ES-I3 (cell line): ENCODE measurements around the gene C1QTNF9.
"Not testable (repeated sequence)": the region's sequence is repeated elsewhere in the genome, so short reads cannot be mapped to it uniquely, and the experiment has no call there.

ENCODE experiments used
- H3K36me3 ChIP-seq: 2 replicates; pipeline ENCODE4 v1.6.1; 2013; ENCODE audit warnings: mild to moderate bottlenecking, low read length, control low read depth, moderate library complexity; ENCODE audit not compliant: insufficient read depth
- H3K4me1 ChIP-seq: 2 replicates; pipeline ENCODE4 v1.6.1; 2013; ENCODE audit warnings: mild to moderate bottlenecking, control low read depth, low read length; ENCODE audit not compliant: insufficient read depth
- H3K9ac ChIP-seq: 2 replicates; pipeline ENCODE4 v1.6.1; 2013; ENCODE audit warnings: low read depth, mild to moderate bottlenecking, low read length, moderate library complexity
- H3K9me3 ChIP-seq: 2 replicates; pipeline ENCODE4 v1.6.1; 2013; ENCODE audit warnings: mild to moderate bottlenecking, low read length, moderate library complexity; ENCODE audit not compliant: control insufficient read depth, insufficient read depth

The C1QTNF9 gene

DNA sequence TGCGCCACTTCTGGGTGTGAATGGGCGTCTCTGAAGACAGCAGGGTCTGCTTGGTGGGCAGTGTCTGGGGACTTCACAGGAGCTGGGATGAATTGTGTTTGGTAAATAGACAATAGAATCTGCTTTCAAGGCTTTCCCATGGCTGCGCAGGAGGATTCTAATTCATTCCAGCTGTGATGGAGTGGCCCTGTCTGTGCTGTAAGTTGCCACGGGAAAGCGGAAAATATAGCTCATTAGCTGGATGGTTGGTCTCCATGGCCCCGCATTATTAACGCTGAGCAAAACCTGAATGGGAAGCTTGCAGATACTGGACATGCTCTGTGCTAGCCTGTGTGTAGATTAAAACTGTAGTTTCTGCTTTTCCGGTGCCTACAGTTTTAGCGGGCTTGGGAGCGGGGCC, 15.6 kb upstream of the C1QTNF9 start:
- Histone ChIP-seq H3K9ac (no peak overlapping the region), H3K4me1 (no peaks in the 10 kb centered on the region), H3K36me3 (peaks cover 29% of the 10 kb centered on the region), H3K9me3 (no peaks in the 10 kb centered on the region)

GRCh38 chr13:24299488-24300114, 9.8 kb upstream of the C1QTNF9 start:
- Histone ChIP-seq H3K4me1 (no peaks in the 10 kb centered on the region), H3K36me3 (peaks cover 32% of the 10 kb centered on the region), H3K9me3 (no peaks in the 10 kb centered on the region), H3K9ac (no peak overlapping the region)

DNA sequence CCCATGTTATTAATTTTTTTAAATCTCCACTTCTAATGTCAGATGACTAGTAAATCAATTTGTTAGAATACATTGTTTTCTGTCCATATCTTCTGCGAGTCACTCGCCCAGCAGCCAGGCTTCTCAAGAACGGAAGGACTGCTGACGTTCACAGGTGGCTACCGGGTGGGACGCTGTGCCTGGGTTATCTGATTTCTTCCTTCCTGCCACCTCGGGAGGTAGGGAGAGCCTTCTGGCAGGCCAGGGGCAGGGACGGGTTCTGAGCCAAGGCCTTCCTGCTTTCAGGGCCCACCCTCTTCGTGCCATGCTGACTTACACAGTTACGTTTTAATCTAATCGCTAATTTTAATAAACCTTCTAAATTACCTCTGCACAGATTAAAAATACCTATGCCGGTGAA, 7.9 kb upstream of the C1QTNF9 start:
- Histone ChIP-seq H3K36me3 (peaks cover 24% of the 10 kb centered on the region), H3K9me3 (no peaks in the 10 kb centered on the region), H3K9ac (no peak overlapping the region), H3K4me1 (no peaks in the 10 kb centered on the region)

DNA sequence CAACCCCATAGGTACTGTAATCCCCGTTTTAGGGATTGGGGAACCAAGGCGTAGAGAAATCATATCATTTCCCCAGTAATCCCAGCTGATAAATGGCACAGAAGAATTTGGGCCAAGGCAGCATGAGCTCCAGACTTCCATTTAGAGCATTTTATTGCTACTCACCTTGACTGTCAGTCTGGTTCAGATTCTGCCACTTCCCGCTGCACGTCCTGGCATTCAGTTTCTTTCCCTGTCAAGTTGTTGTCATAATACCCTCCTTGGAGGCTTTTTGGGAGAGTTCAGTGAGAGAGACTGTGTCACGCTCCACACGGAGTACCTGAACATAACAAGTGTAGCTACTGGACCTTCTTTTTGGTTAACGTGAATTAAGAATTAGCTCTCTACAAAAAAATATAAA, 7.5 kb upstream of the C1QTNF9 start:
- H3K36me3 ChIP-seq: peaks cover 20% of the 10 kb centered on the region
- no peaks in the 10 kb centered on the region for H3K4me1 ChIP-seq
- no peak overlapping the region for H3K9ac ChIP-seq
- no peaks in the 10 kb centered on the region for H3K9me3 ChIP-seq

DNA sequence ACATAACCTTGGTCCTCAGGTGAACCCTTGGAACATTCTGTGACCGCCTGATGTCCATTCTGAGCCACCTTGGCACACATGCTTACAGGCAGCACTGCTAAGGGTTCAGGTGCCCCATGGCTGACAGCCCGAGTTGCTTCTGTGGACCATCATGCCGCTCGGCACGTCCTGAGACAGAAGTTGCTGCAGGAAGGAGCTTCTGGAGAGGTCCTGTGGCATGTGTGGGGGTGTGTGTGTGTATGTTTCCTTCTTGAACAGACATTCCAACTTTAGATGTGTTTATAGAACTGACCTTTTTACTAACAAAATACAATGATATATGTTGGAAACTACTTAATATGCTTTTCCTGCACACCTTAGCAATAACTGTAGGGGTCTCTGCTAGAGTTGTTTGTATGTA, 4.8 kb upstream of the C1QTNF9 start:
- H3K36me3 ChIP-seq: peaks cover 3% of the 10 kb centered on the region; the same call in 1 of the 2 replicates

GRCh38 chr13:24306632-24307031, 2.7 kb upstream of the C1QTNF9 start:
- no peaks in the 10 kb centered on the region for H3K4me1 ChIP-seq
- H3K9me3 ChIP-seq: no peaks in the 10 kb centered on the region
- H3K9ac ChIP-seq: no peak overlapping the region
- H3K36me3 ChIP-seq: no peaks in the 10 kb centered on the region

More for the DNA sequence above, 4.8 kb upstream of the C1QTNF9 start:
- Histone ChIP-seq H3K4me1 (no peaks in the 10 kb centered on the region), H3K9me3 (no peaks in the 10 kb centered on the region), H3K9ac (no peak overlapping the region)

GRCh38 chr13:24307211-24308067, 1.9 kb upstream of the C1QTNF9 start:
- no peaks in the 10 kb centered on the region for H3K4me1 ChIP-seq
- no peaks in the 10 kb centered on the region for H3K9me3 ChIP-seq
- H3K36me3 ChIP-seq: no peaks in the 10 kb centered on the region
- no peak overlapping the region for H3K9ac ChIP-seq

DNA sequence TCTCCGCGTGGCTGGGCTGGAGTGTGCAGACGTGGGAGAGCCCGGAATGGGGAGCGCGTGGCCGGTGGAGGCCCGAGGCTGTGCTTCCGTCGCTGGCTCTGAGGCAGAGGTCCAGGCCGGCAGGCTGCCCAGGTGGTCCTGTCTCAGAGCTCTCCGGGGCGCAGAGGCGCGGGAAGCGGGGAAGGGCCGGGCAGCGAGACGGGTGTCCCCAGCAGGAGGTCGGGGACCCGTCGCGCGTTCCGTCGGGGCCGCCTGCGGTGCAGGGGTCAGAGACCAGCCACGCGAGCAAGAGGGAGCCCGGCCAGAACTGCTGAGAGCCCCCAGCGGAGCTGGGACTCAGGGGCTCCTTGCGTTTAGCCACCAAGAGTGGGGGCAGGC, 1.3 kb upstream of the C1QTNF9 start:
- Histone ChIP-seq H3K4me1 (no peaks in the 10 kb centered on the region), H3K36me3 (no peaks in the 10 kb centered on the region), H3K9ac (no peak overlapping the region), H3K9me3 (no peaks in the 10 kb centered on the region)

DNA sequence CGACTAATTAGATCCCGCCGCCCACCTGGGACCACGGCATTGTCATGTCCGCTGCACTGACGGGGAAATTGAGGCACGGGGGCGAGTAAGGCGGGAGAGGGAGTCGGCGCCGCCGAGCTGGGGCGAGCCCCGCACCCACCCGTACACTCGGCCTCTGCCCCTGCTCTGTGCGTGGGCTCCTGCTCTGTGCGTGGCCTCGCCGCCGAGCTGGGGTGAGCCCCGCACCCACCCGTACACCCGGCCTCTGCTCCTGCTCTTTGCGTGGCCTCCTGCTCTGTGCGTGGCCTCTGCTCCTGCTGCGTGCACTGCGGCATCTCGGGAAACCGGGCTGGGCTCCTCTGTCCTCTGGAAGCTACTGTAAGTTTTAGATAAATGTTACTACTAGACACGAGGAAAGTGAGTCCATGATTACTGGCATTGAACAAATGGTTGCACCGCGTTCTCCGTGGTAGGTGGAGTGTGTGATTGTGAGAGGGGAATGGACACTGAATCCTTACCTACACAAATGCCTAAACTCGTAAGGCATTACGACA, 826 bp upstream of the C1QTNF9 start:
- Histone ChIP-seq H3K36me3 (no peaks in the 10 kb centered on the region), H3K9ac (no peak overlapping the region), H3K4me1 (no peaks in the 10 kb centered on the region), H3K9me3 (no peaks in the 10 kb centered on the region)

GRCh38 chr13:24313439-24313838, 4.1 kb downstream of the C1QTNF9 start:
- Histone ChIP-seq H3K36me3 (no peaks in the 10 kb centered on the region), H3K4me1 (no peaks in the 10 kb centered on the region), H3K9me3 (no peaks in the 10 kb centered on the region), H3K9ac (no peak overlapping the region)

GRCh38 chr13:24317835-24318234, 8.5 kb downstream of the C1QTNF9 start:
- not testable (repeated sequence) for H3K9me3 ChIP-seq, H3K9ac ChIP-seq, H3K36me3 ChIP-seq, H3K4me1 ChIP-seq

DNA sequence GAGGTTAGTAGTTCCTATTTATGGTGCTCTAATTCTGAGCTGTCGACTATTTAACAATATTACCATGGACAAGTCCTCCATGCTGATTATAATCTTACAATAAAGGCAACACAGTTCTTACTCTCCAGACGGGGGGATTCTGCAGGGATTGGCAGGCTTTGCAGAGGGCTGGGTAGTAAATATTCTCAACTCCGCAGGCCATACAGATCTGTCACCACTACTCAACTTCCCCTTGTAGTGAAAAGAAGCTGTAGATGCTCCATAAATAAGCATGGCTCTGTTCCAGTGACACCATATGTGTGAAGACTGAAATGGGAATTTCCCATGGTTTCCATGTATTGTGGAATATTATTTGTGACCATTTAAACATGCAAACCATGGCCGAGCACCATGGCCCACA, 9.5 kb downstream of the C1QTNF9 start:
- H3K36me3 ChIP-seq, H3K4me1 ChIP-seq, H3K9me3 ChIP-seq, H3K9ac ChIP-seq: not testable (repeated sequence)

GRCh38 chr13:24319641-24320040, 10.3 kb downstream of the C1QTNF9 start:
- not testable (repeated sequence) for H3K4me1 ChIP-seq, H3K36me3 ChIP-seq, H3K9me3 ChIP-seq, H3K9ac ChIP-seq

DNA sequence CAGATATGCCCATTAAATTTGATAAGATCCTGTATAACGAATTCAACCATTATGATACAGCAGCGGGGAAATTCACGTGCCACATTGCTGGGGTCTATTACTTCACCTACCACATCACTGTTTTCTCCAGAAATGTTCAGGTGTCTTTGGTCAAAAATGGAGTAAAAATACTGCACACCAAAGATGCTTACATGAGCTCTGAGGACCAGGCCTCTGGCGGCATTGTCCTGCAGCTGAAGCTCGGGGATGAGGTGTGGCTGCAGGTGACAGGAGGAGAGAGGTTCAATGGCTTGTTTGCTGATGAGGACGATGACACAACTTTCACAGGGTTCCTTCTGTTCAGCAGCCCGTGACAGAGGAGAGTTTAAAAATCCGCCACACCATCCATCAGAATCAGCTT, 12.0 kb downstream of the C1QTNF9 start:
- H3K9me3 ChIP-seq, H3K4me1 ChIP-seq, H3K36me3 ChIP-seq, H3K9ac ChIP-seq: not testable (repeated sequence)

DNA sequence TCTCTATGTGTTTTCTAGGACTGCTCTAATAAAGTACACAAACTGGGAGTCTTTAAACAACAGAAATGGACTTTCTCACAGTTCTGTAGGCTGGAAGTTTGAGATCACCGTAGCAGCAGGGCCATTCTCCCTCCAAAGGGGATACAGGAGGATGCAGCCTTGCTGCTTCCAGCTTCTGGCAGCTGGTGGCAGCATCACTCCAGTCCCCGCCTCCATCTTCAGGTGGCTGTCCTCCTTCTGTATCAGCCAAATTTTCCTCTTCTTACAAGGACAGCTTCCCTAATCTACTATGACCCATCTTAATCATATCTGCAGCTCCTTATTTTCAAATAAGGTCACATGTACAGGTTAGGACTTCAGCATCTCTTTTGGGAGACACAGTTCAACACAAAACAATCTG, 13.1 kb downstream of the C1QTNF9 start:
- H3K4me1 ChIP-seq, H3K9me3 ChIP-seq, H3K36me3 ChIP-seq, H3K9ac ChIP-seq: not testable (repeated sequence)
